Esophagus squamous epithelium (tissue), 4 donors: ENCODE data around the gene MIS18BP1.

Experiments used
- CTCF ChIP-seq, 6 experiments: fragments of 450-650 bp in 4 of 6; fragments of 200-600 bp in 2 of 6; sonication (generic) in 2 of 6; IDR thresholded peaks; one replicate each; pipeline ENCODE4 v1.5.1; 2016 to 2019; ENCODE audit warnings: antibody characterized with exemption in 6 of 6, mild to moderate bottlenecking in 4 of 6, moderate library complexity in 4 of 6
- POLR2A ChIP-seq, 4 donors: fragments of 450-650 bp; IDR thresholded peaks; one replicate each; pipeline ENCODE4 v1.6.1; 2017; ENCODE audit warnings: antibody characterized with exemption in 4 of 4, mild to moderate bottlenecking in 4 of 4, moderate library complexity in 3 of 4

DNA sequence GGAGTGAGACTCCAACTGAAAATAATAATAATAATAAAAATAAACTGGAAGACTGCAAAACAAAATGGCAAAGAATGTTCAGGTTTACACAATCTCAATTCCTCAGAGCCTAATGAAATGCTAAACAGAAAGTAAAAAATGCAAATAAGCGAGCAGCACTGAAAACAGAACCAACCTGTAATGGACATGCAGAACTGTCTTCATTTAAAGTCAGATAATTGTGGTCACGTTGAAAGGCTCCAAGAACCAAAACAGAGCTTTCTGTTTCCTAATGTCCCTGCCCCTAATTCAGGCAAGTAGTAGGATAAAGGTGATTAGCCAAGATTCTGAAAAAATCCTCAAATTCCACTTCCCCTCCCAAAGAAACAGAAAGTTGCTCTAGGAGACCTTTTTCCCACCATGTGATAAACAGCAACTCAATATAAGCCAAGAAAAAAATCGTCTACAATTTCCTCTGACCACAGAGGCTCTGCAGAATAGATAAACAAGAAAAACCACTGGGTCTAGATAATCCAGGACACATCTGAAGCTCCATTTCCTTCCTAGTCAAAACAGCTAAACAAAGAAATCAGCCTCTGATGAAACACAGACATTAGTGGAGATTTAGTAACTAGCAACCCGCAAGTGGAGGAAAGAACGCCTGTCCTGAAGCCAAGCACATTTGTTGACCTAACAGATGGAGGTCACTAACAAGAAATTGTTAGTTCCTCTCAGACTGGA, 3.0 kb downstream of the MIS18BP1 start:
- TF ChIP-seq CTCF (IDR thresholded peaks at IDR 0.05) (no peak), POLR2A (IDR thresholded peaks at IDR 0.05) (no peak)
